ENCODE measurements around the gene NPFF. TPM values are rescaled to one million over a fixed set of nuclear protein-coding genes. Genes with fewer than 3 reads are reported as not detected.

Gene NPFF
- total RNA-seq, 2 donors from 2014 or later = not detected

DNA sequence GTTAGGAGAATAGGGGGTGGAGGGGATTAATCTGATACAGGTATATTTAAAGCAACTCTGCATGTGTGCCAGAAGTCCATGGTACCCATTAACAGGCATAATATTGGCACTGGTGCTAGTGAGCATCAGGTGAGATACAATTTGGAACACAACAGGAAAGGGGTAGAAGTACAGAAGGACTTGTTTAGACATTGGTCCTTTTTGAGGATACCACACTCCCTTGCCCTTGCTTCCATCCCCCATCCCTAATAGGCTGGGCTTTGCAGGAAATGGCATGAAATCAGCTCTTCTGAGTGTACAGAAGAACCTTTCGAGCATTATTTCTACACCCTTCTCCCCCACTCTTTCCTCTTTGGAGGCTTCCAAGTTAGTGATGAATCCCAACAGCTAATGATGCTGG is 39.0 kb downstream of the NPFF start:
- DNase-seq = no peak
- Mint-ChIP-seq H3K9me3 (no peaks in the 10 kb centered on the region), H3K4me3 (no peak overlapping the region), H3K27me3 (ENCODE audit: insufficient read depth) (no peaks in the 10 kb centered on the region), H3K4me1 (peaks cover 58% of the 10 kb centered on the region), H3K27ac (no peak overlapping the region), H3K36me3 (ENCODE audit: low read depth) (peaks cover 86% of the 10 kb centered on the region)
- H3K27ac ChIP-seq (ENCODE audit: low read depth, low read length) = no peak overlapping the region
- no peak overlapping the region for H3K4me3 ChIP-seq (ENCODE audit: low read length)
- peaks cover 96% of the 10 kb centered on the region for H3K36me3 ChIP-seq (ENCODE audit: control insufficient read depth, insufficient read depth, low read length)
- TF ChIP-seq, protein P1, sequence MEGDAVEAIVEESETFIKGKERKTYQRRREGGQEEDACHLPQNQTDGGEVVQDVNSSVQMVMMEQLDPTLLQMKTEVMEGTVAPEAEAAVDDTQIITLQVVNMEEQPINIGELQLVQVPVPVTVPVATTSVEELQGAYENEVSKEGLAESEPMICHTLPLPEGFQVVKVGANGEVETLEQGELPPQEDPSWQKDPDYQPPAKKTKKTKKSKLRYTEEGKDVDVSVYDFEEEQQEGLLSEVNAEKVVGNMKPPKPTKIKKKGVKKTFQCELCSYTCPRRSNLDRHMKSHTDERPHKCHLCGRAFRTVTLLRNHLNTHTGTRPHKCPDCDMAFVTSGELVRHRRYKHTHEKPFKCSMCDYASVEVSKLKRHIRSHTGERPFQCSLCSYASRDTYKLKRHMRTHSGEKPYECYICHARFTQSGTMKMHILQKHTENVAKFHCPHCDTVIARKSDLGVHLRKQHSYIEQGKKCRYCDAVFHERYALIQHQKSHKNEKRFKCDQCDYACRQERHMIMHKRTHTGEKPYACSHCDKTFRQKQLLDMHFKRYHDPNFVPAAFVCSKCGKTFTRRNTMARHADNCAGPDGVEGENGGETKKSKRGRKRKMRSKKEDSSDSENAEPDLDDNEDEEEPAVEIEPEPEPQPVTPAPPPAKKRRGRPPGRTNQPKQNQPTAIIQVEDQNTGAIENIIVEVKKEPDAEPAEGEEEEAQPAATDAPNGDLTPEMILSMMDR (conservative IDR thresholded peaks at IDR 0.05) = no peak
- no peaks in the 10 kb centered on the region for H3K9me3 ChIP-seq (ENCODE audit: control insufficient read depth, low read length)
- H3K9ac ChIP-seq (ENCODE audit: extremely low read depth, low read length, poor library complexity, severe bottlenecking) = no peak overlapping the region
- peaks cover 18% of the 10 kb centered on the region for H3K4me1 ChIP-seq (ENCODE audit: control insufficient read depth, insufficient read depth, low read length)
- 96 to 100% methylated on average over 1 of the region's 1 CpG for WGBS, 2 experiments (ENCODE audit: insufficient coverage in 1 of 2, insufficient read length in 1 of 2)
- no peaks in the 10 kb centered on the region for H3K27me3 ChIP-seq (ENCODE audit: control insufficient read depth, insufficient read depth, low read length, poor library complexity, severe bottlenecking)

DNA sequence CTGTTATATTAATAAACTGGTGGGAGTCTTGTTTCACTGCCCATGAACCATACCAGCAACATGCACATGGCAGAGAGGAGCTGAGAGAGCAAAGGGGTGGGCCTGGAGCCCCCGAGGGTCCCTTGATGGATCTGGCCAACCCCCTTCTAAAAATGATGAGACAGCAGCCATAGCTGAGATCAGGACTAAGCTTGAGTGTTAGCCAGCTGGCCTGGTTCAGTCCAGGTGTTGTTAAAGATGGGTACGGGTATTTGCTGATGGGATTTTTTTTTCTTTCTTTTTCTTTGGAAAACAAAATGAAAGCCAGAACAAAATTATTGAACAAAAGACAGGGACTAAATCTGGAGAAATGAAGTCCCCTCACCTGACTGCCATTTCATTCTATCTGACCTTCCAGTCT is 39.4 kb downstream of the NPFF start:
- Histone ChIP-seq H3K27me3 (ENCODE audit: control insufficient read depth, insufficient read depth, low read length, poor library complexity, severe bottlenecking) (no peaks in the 10 kb centered on the region), H3K9ac (ENCODE audit: extremely low read depth, low read length, poor library complexity, severe bottlenecking) (no peak overlapping the region), H3K36me3 (ENCODE audit: control insufficient read depth, insufficient read depth, low read length) (peaks cover 96% of the 10 kb centered on the region), H3K4me3 (ENCODE audit: low read length) (no peak overlapping the region), H3K9me3 (ENCODE audit: control insufficient read depth, low read length) (no peaks in the 10 kb centered on the region), H3K4me1 (ENCODE audit: control insufficient read depth, insufficient read depth, low read length) (peaks cover 18% of the 10 kb centered on the region), H3K27ac (ENCODE audit: low read depth, low read length) (no peak overlapping the region)
- no peaks in the 10 kb centered on the region for H3K27me3 Mint-ChIP-seq (ENCODE audit: insufficient read depth)
- WGBS, 2 experiments (ENCODE audit: insufficient coverage in 1 of 2, insufficient read length in 1 of 2) = 97 to 100% methylated on average over 2 of the region's 2 CpGs
- TF ChIP-seq, protein P1 (conservative IDR thresholded peaks at IDR 0.05) = no peak
- H3K9me3 Mint-ChIP-seq = no peaks in the 10 kb centered on the region
- no peak for DNase-seq
- peaks cover 62% of the 10 kb centered on the region for H3K4me1 Mint-ChIP-seq
- no peak overlapping the region for H3K4me3 Mint-ChIP-seq
- peak overlapping the region; percentile 35 for H3K27ac Mint-ChIP-seq
- peaks cover 90% of the 10 kb centered on the region for H3K36me3 Mint-ChIP-seq (ENCODE audit: low read depth)

DNA sequence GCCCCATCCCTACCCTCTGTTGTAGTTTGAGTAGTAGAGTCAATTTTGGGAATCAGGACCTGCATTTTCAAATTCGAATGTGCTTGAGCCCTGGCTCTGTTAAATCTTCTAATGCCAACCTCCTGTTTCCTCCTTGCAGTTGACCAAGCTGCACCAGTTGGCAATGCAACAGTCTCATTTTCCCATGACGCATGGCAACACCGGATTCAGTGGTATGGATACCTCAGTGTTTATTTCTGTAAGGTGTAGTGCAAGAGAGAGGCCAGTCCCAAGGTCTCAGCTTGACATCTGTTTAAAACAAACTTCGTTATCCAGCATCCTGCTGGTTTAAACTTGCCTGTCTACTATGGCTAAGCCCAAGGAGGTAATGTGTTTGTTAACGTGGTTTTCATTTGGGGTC is 40.2 kb downstream of the NPFF start:
- H3K4me1 ChIP-seq (ENCODE audit: control insufficient read depth, insufficient read depth, low read length) = peaks cover 16% of the 10 kb centered on the region
- no peak overlapping the region for H3K27ac ChIP-seq (ENCODE audit: low read depth, low read length)
- H3K9me3 ChIP-seq (ENCODE audit: control insufficient read depth, low read length) = no peaks in the 10 kb centered on the region
- TF ChIP-seq, protein P1 (conservative IDR thresholded peaks at IDR 0.05) = no peak
- H3K9ac ChIP-seq (ENCODE audit: extremely low read depth, low read length, poor library complexity, severe bottlenecking) = no peak overlapping the region
- peaks cover 96% of the 10 kb centered on the region for H3K36me3 ChIP-seq (ENCODE audit: control insufficient read depth, insufficient read depth, low read length)
- Mint-ChIP-seq H3K9me3 (no peaks in the 10 kb centered on the region), H3K27me3 (ENCODE audit: insufficient read depth) (no peaks in the 10 kb centered on the region), H3K36me3 (ENCODE audit: low read depth) (peaks cover 91% of the 10 kb centered on the region), H3K4me1 (peaks cover 64% of the 10 kb centered on the region), H3K4me3 (peak overlapping the region; percentile 33), H3K27ac (peak overlapping the region; percentile 66)
- 96 to 97% methylated on average over 5 of the region's 5 CpGs for WGBS, 2 experiments (ENCODE audit: insufficient coverage in 1 of 2, insufficient read length in 1 of 2)
- no peak overlapping the region for H3K4me3 ChIP-seq (ENCODE audit: low read length)
- H3K27me3 ChIP-seq (ENCODE audit: control insufficient read depth, insufficient read depth, low read length, poor library complexity, severe bottlenecking) = no peaks in the 10 kb centered on the region
- no peak for DNase-seq

All from endodermal cell (in vitro differentiated cells).